D721Med (cell line): Measurements from ENCODE around the gene ZDHHC14.
"Not testable (repeated sequence)": the region's sequence is repeated elsewhere in the genome, so short reads cannot be mapped to it uniquely, and the experiment has no call there.

Source experiments
- DNase-seq: peaks from one replicate; pipeline ENCODE4 v3.0.0; 2011; ENCODE audit warnings: low spot score; ENCODE audit not compliant: insufficient read length
- FAIRE-seq: peaks from 2 replicates; lab custom pipeline; 2011; peaks lifted over from hg19 to GRCh38; lab: Jason Lieb, UNC
- TF ChIP-seq, protein P1 (sequence below): IDR thresholded peaks from 2 replicates; pipeline ENCODE4 v1.5.1; 2012; ENCODE audit warnings: mild to moderate bottlenecking, control low read depth; ENCODE audit not compliant: insufficient read depth; ENCODE audit errors: missing control alignments

ZDHHC14 gene

DNA sequence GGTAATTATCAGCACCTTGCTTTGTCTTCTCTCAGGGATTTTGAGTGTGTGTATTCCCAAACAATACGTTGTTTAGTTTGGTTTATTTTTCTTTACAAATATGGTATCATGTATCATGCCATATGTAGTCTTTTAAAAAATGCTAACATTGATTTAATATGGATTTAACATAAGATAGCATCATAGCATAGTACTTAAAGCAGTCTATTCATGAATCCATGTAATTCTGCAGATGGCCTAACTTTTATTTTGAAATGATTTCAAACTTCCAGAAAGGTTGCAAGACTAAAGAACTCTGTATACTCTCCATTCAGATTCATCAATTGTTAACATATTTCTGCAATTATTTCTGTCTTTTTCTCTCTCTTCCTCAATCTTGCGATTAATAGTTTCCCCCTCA, 7.9 kb downstream of the ZDHHC14 start:
- DNase-seq (no peak), FAIRE-seq (no peak)
- TF ChIP-seq, protein P1, sequence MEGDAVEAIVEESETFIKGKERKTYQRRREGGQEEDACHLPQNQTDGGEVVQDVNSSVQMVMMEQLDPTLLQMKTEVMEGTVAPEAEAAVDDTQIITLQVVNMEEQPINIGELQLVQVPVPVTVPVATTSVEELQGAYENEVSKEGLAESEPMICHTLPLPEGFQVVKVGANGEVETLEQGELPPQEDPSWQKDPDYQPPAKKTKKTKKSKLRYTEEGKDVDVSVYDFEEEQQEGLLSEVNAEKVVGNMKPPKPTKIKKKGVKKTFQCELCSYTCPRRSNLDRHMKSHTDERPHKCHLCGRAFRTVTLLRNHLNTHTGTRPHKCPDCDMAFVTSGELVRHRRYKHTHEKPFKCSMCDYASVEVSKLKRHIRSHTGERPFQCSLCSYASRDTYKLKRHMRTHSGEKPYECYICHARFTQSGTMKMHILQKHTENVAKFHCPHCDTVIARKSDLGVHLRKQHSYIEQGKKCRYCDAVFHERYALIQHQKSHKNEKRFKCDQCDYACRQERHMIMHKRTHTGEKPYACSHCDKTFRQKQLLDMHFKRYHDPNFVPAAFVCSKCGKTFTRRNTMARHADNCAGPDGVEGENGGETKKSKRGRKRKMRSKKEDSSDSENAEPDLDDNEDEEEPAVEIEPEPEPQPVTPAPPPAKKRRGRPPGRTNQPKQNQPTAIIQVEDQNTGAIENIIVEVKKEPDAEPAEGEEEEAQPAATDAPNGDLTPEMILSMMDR, result no peak

DNA sequence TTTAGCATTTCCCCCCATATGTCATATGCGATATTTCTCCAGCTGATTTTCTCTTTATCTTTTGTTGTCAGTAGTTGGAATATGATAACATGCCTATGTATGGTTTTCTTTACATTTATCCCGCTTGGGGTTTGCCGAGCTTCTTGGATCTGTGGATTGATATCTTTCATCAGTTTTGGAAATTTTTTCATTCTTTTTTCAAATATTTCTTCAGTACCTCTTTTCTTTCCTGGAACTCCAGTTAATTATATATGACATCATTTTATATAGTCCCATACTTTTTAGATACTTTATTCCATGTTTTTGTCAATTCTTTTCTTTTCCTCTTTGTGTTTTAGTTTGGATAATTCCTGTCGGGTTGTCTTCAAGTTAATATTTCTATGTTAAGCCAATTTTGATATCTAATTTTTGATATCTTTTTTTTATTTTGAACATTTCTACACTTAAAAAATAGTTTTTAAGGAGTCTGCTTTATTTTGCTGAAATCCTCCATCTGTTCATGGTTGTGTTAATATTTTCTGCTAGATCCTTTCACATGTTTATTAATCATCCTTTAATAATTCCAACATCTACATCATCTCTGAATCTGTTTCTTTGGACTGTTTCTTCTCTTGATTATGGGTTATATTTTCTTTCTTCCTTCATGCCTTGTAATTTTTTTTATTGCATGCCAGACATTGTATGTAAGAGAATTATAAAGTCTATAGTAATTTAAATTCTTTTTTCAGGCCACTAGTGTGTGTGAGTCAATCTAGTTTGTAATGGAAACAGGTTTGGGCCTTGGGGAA, 9.5 kb downstream of the ZDHHC14 start:
- DNase-seq (no peak), FAIRE-seq (no peak)
- TF ChIP-seq, protein P1, result no peak

DNA sequence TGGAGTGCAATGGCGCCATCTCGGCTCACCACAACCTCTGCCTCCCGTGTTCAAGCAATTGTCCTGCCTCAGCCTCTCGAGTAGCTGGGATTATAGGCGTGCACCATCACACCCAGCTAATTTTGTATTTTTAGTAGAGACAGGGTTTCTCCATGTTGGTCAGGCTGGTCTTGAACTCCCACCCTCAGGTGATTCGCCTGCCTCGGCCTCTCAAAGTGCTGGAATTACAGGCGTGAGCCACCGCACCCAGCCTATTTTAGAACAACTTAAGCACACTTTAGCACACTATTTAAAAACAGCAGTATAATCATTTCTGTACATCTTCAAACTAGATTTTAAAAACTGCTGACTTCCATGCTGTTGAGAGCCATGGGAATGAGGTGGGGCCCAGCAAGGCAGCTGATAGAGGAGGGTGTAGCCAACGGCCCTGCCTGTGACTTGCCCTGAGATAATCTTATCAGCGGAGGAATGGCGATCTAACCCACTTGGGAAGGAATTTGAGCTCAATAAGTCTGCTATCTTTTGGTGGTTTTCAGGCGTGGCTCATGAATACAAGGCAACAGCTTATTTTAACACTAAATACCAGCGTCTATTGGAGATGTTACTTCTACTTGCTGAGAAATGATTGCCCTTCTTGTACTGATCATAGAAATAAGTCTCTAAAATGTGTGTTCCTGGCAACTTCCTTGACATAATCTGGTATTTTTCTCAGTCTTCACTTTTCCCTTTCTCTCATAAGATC, 12.1 kb downstream of the ZDHHC14 start:
- FAIRE-seq (no peak), DNase-seq (no peak)
- TF ChIP-seq, protein P1, result no peak

DNA sequence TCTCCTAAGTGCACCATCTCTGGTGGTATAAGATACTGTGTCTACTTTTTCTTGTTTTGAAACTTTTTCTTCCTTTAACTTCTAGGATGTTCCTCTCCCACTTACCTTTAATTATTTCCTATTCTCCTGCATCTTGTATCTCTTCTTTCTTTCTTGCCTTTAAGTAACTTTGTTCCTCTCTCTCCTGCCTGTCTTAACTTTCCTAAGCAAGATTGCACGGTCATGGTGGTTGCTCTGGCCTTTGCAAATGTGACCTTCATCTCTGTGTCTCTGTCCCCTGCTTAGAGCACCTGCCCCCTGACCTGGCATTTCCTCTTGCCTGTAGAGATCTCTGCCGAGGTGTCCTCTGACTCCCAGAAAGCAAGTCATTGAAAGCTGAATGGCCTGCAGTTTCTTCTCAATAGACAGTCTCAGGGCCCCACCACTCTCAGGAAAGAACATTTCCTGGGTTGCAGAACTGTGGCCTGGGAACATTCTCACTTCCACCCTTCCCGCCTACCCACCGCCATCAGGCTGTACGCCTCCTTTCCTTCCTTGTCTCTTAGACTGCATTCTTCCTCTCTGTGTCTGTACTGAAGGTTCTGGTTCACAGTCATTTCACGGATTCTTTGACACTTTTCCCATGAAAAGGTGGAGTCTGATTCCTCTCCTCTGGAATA, 12.8 kb downstream of the ZDHHC14 start:
- no peak for FAIRE-seq
- DNase-seq, result no peak
- TF ChIP-seq, protein P1, result no peak

DNA sequence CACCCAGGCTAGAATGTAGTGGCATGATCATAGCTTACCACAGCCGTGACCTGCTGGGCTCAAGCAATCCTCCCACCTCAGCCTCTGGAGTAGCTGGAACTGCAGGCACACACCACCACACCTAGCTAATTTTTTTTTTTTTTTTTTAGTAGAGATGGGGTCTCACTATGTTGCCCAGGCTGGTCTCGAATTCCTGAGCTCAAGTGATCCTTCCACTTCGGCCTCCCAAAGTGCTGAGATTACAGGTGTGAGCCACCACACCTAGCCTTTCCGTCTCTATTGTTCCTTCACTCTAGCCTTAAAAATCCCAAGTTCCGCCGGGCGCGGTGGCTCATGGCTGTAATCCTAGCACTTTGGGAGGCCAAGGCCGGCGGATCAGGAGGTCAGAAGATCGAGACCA, 14.2 kb downstream of the ZDHHC14 start:
- not testable (repeated sequence) for FAIRE-seq, DNase-seq

DNA sequence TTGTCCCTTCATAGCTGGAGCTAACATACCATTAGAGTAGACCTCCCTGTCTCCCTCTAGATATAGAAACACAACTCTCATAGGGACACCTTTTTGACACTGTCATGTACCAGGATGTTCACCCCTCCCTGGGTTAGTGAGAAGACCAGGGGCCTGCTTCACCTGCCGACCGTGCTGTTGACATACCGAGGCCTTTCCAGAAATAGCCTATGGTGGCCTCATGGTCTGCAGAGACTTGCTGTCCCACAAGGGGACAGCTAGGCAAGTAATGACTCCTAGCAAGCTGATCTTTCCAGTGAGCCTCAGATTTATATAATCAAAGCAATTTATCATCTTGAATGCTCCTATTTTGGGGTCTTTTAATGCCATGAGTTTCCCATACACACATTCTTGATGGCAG, 15.0 kb downstream of the ZDHHC14 start:
- DNase-seq (no peak), FAIRE-seq (no peak)
- TF ChIP-seq, protein P1, result no peak

DNA sequence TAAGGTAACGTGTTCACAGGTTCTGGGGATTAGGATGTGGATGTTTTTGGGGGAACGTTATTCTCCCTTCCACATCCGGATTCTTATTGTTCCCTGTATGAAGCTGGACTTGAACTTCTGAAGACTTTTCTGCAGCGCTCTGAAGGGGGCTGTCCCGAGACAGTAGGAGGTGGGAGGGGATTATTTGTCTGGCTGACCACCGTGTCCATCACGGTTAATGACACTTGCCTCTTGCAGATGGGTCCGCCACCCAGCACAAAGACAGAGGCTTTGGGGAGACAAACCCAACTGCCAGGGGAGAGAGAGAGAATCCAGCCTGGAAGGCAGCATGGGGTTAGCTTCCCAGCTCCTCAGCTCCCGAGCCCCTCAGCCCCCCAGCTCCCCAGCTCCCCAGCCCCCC, 16.7 kb downstream of the ZDHHC14 start:
- DNase-seq (no peak), FAIRE-seq (no peak)
- TF ChIP-seq, protein P1, result no peak
